ENCODE data around the gene C1orf87.
"Not testable (repeated sequence)": the region's sequence is repeated elsewhere in the genome, so short reads cannot be mapped to it uniquely, and the experiment has no call there.

Gene C1orf87

DNA sequence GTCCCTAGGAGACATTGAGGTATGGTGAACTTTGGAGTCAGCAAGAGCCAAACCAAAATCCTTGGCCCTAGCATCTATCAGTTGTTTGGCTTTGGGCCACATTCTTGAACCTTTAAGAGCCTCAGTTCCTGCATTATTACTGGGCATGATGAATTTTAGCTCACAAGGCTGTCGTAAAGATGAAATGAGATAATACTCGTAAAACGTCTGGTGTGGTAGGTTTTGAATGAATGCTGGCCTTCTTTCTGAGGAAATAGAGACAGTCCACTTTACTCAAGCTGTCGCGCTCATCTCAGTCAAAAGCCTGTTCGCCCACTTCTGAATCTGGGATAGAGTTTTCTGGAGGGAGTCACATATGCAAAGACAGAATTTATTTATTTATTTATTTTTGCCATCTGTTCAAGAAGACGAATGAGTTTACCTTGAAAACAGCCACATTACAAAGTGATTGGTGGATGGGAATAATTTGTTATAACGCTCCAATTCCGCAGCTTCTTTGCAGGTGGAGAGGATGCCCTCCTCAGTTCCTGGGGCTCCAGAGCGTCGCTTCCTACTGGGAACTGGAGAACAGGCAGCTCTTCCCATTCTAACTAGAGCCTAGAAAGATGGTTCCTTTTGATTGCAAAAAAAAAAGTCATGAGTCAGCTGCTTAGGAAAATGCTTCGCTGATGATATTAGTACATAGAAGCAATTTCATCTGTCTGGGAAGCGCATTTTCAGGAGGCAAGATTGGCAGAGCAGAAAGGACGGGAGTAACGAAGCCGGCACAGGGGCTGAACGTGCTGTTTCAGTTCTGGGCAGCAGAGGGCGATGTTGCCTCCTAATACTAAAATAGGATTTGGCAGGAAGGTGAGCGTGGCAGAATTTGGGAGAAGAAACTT is 97.1 kb downstream of the C1orf87 start:
- TF ChIP-seq, protein P1, sequence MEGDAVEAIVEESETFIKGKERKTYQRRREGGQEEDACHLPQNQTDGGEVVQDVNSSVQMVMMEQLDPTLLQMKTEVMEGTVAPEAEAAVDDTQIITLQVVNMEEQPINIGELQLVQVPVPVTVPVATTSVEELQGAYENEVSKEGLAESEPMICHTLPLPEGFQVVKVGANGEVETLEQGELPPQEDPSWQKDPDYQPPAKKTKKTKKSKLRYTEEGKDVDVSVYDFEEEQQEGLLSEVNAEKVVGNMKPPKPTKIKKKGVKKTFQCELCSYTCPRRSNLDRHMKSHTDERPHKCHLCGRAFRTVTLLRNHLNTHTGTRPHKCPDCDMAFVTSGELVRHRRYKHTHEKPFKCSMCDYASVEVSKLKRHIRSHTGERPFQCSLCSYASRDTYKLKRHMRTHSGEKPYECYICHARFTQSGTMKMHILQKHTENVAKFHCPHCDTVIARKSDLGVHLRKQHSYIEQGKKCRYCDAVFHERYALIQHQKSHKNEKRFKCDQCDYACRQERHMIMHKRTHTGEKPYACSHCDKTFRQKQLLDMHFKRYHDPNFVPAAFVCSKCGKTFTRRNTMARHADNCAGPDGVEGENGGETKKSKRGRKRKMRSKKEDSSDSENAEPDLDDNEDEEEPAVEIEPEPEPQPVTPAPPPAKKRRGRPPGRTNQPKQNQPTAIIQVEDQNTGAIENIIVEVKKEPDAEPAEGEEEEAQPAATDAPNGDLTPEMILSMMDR (IDR thresholded peaks at IDR 0.05; ENCODE audit: insufficient read depth, missing control alignments), result peak; percentile 88
- no peak for FAIRE-seq
- peak; percentile 45 for DNase-seq (ENCODE audit: insufficient read length, low spot score)

DNA sequence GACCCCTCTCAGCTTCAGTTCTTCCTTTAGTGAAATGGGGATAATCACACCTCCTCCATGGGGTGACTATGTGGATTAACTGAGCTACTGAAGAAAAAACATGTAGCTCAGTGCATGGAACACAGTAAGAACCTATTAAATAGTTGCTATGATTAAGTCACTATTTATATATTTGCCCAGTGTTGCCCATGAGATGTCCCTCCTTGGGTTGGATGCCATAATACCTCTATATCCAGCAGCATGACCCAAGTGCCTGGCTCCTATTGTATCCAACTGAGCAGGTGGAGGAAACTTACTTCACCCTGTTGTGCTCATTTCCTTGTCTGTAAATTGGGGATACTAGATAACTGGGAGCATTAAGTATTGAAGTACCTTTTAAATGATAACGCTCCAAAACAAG is 99.9 kb downstream of the C1orf87 start:
- no peak for DNase-seq (ENCODE audit: insufficient read length, low spot score)
- TF ChIP-seq, protein P1 (IDR thresholded peaks at IDR 0.05; ENCODE audit: insufficient read depth, missing control alignments), result no peak
- no peak for FAIRE-seq

DNA sequence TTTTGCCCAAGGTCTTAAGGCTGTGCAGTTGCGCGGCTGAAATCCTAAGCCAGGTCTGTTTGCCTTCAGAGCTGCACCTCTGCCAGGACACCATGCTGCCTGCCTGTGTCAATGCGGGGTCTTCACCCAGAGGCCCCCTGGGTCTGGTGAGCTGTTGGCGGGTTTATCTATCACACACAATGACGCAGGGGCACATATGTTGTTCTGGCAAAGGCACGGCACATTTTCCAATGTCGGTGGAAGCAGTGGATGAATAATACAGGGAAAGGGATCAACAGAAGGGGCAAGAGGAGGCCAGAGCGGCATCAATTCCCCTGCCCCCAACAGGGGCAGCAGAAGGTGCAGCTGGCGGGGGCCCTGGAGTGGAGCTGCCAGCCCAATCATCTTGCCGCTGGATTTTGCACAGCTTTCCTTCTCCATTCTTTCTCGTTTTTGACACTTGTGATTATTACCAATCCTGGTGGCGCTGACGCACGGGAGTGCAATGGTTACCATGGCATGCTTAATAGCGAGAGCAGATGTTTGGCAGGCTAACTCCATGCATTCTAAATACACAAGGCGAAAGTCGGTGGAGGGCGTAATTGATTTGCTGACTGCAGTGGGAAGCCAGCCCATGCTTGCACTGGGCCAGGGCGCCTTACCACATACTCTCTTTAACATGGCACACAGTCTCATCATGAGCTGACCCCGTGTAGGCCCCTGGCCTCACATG is 101.2 kb downstream of the C1orf87 start:
- no peak for DNase-seq (ENCODE audit: insufficient read length, low spot score)
- FAIRE-seq, result no peak
- TF ChIP-seq, protein P1 (IDR thresholded peaks at IDR 0.05; ENCODE audit: insufficient read depth, missing control alignments), result no peak

DNA sequence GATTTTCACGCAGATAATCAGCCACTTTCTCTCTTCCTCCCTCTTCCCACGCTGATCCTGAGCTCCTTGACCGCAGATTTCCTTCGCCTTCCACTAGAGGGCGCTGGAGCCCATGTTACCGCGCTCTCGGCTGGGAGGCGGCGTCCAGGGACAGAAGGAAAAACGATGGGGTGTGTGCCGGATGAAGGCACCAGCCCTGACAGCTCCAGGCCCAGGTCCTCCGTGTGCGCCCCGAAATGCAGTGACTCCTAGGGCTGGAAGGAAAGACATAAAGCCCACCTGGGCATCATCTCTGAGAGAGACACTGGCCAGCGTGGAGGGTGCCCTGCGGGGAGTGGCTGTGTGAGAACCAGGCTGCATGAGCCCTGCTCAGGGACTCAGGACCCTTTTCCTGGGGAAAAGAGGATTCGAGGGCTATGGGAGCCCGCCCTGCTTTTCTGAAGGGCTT is 102.1 kb downstream of the C1orf87 start:
- DNase-seq (ENCODE audit: insufficient read length, low spot score), result peak; percentile 68
- TF ChIP-seq, protein P1 (IDR thresholded peaks at IDR 0.05; ENCODE audit: insufficient read depth, missing control alignments), result peak; percentile 97
- no peak for FAIRE-seq

DNA sequence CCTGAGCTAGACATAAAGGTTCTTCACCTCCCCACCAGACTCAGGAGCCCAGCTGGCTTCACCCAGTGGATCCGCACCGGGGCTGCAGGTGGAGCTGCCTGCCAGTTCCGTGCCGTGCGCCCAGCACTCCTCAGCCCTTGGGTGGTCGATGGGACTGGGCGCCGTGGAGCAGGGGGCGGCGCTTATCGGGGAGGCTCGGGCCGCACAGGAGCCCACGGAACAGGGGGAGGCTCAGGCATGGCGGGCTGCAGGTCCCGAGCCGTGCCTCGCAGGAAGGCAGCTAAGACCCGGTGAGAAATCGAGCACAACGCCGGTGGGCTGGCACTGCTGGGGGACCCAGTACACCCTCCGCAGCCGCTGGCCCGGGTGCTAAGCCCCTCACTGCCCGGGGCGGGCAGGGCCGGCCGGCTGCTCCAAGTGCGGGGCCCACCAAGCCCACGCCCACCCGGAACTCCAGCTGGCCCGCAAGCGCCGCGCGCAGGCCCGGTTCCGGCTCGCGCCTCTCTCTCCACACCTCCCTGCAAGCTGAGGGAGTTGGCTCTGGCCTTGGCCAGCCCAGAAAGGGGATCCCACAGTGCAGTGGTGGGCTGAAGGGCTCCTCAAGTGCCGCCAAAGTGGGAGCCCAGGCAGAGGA is 103.9 kb downstream of the C1orf87 start:
- DNase-seq (ENCODE audit: insufficient read length, low spot score); FAIRE-seq: not testable (repeated sequence)

DNA sequence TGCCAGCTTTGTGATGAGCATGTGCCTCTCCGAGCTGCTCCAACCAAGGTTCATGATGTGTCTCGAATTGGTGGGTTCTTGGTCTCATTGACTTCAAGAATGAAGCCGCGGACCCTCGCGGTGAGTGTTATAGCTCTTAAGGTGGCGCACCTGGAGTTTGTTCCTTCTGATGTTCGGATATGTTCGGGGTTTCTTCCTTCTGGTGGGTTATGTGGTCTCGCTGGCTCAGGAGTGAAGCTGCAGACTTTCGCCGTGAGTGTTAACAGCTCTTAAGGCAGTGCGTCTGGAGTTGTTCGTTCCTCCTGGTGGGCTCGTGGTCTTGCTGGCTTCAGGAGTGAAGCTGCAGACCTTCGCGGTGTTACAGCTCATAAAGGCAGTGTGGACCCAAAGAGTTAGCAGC is 104.8 kb downstream of the C1orf87 start:
- DNase-seq (ENCODE audit: insufficient read length, low spot score); FAIRE-seq: not testable (repeated sequence)

DNA sequence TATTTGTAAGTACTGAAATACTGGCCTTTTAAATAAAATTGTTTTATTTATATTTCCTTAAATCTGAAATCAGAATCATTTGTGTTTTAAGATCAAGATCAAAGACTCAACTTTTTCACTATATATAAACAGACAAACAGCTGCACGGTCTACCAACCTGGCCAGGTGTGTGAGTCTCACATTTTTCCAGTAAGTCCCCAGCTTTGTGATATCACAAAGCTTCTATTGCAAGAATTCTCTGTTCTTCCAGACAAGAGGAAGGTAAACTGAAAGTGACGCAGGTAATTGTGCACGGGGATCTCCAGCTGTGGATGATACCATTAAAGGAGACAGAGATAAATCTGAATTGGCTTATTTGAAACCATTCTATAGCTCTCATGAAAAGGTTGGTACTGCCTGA is 105.8 kb downstream of the C1orf87 start:
- TF ChIP-seq, protein P1 (IDR thresholded peaks at IDR 0.05; ENCODE audit: insufficient read depth, missing control alignments), result no peak
- FAIRE-seq, result no peak
- DNase-seq (ENCODE audit: insufficient read length, low spot score), result no peak

Measured in D721Med (cell line).